Vagina (tissue), 2 donors: ENCODE measurements around the gene MFSD6.

Experiments used
- CTCF ChIP-seq, 3 experiments: fragments of 450-650 bp in 2 of 3; fragments of 200-600 bp in 1 of 3; sonication (generic) in 1 of 3; IDR thresholded peaks; one replicate each; pipeline ENCODE4 v1.5.1; 2017 to 2019; ENCODE audit warnings: antibody characterized with exemption in 3 of 3, mild to moderate bottlenecking in 2 of 3, moderate library complexity in 2 of 3
- POLR2A ChIP-seq, 2 donors: fragments of 450-650 bp; IDR thresholded peaks; one replicate each; pipeline ENCODE4 v1.6.1; 2017; ENCODE audit warnings: antibody characterized with exemption in 2 of 2, mild to moderate bottlenecking in 2 of 2, moderate library complexity in 2 of 2
- POLR2AphosphoS5 ChIP-seq, 2 donors: sonication (generic); formaldehyde crosslinking; IDR thresholded peaks; one replicate each; pipeline ENCODE4 v1.9.0; 2017; ENCODE audit warnings: antibody characterized with exemption in 2 of 2, mild to moderate bottlenecking in 2 of 2, low read depth in 1 of 2; ENCODE audit not compliant: insufficient read depth in 1 of 2

- no peak for TF ChIP-seq POLR2A (IDR thresholded peaks at IDR 0.05)
- no peak for TF ChIP-seq POLR2AphosphoS5 (IDR thresholded peaks at IDR 0.05; ENCODE audit: insufficient read depth in 1 of 2, low read depth in 1 of 2)
- no peak for TF ChIP-seq CTCF (IDR thresholded peaks at IDR 0.05)
Observed at GRCh38 chr2:190444976-190445375, 36.8 kb downstream of the MFSD6 start.
